SK-N-SH (cell line): ENCODE results near the gene LRRC1. TPM values are rescaled to one million over a fixed set of nuclear protein-coding genes. Genes with fewer than 3 reads are reported as not detected.

Experiments used
- CTCF ChIA-PET: fragments of 300-600, 350-600 bp; formaldehyde crosslinking; extraction: SDS; loops from one replicate; lab custom pipeline; 2021; lab: Yijun Ruan, JAX
- POLR2A ChIA-PET: fragments of 350-600 bp; sonication (Branson Sonifier 250); formaldehyde crosslinking; extraction: SDS; loops from one replicate; lab custom pipeline; 2020; ENCODE audit warnings: antibody characterized with exemption, inconsistent platforms; lab: Yijun Ruan, JAX
- DNase-seq: peaks from one replicate; pipeline ENCODE4 v3.0.0; 2012
- H2AFZ ChIP-seq: fragments of 200-600 bp; sonication (generic); 2 replicates; pipeline ENCODE4 v1.8.1; 2016; ENCODE audit warnings: antibody characterized with exemption, mild to moderate bottlenecking, low read depth
- H3F3A ChIP-seq: fragments of 200-600 bp; sonication (generic); replicated peaks from 2 replicates; pipeline ENCODE3; 2016; ENCODE audit warnings: antibody characterized with exemption, mild to moderate bottlenecking; ENCODE audit not compliant: insufficient read depth
- H3K27ac ChIP-seq, 2 experiments: fragments of 200-500 bp in 1 of 2; fragments of 200-600 bp in 1 of 2; sonication (Bioruptor generic) in 1 of 2; sonication (generic), shearing (Covaris generic) in 1 of 2; 2 replicates each; pipeline versions ENCODE4 v1.5.1 to v1.6.1; 2014 to 2016; ENCODE audit warnings: low read depth in 2 of 2, inconsistent platforms in 1 of 2, low read length in 1 of 2, mild to moderate bottlenecking in 1 of 2, mixed read lengths in 1 of 2
- H3K27me3 ChIP-seq: fragments of 200-600 bp; sonication (generic), shearing (Covaris generic); 2 replicates; pipeline ENCODE4 v1.6.1; 2016; ENCODE audit warnings: mixed run types; ENCODE audit not compliant: insufficient read depth
- H3K36me3 ChIP-seq, 2 experiments: fragments of 200-500 bp in 1 of 2; fragments of 200-600 bp in 1 of 2; sonication (Bioruptor generic) in 1 of 2; sonication (generic) in 1 of 2; replicated peaks in 1 of 2; 2 replicates each; pipeline versions ENCODE3 to v1.5.1; 2014 to 2016; ENCODE audit warnings: low read length in 1 of 2, mild to moderate bottlenecking in 1 of 2; ENCODE audit not compliant: insufficient read depth in 2 of 2, control insufficient read depth in 1 of 2
- H3K4me1 ChIP-seq, 2 experiments: fragments of 200-500 bp in 1 of 2; fragments of 200-600 bp in 1 of 2; sonication (Bioruptor generic) in 1 of 2; sonication (generic), shearing (Covaris generic) in 1 of 2; 2 replicates each; pipeline versions ENCODE4 v1.5.1 to v1.6.1; 2014 to 2016; ENCODE audit warnings: low read depth in 1 of 2, low read length in 1 of 2, mixed run types in 1 of 2; ENCODE audit not compliant: insufficient read depth in 2 of 2, control insufficient read depth in 1 of 2
- H3K4me2 ChIP-seq: fragments of 200-600 bp; sonication (generic), shearing (Covaris generic); 2 replicates; pipeline ENCODE4 v1.6.1; 2017; ENCODE audit warnings: mixed run types
- H3K4me3 ChIP-seq, 2 experiments: fragments of 200-500 bp in 1 of 2; fragments of 200-600 bp in 1 of 2; sonication (Bioruptor generic) in 1 of 2; sonication (generic), shearing (Covaris generic) in 1 of 2; 2 replicates each; pipeline versions ENCODE4 v1.5.1 to v1.8.1; 2014 to 2016; ENCODE audit warnings: low read depth in 2 of 2, inconsistent platforms in 1 of 2, low read length in 1 of 2, mild to moderate bottlenecking in 1 of 2, mixed read lengths in 1 of 2, moderate library complexity in 1 of 2
- H3K79me2 ChIP-seq: fragments of 200-600 bp; sonication (generic); 2 replicates; pipeline ENCODE4 v1.8.1; 2017; ENCODE audit warnings: mild to moderate bottlenecking; ENCODE audit not compliant: insufficient read depth
- H3K9ac ChIP-seq: fragments of 200-600 bp; sonication (generic); 2 replicates; pipeline ENCODE4 v1.6.1; 2017; ENCODE audit warnings: mixed run types
- H3K9me2 ChIP-seq: fragments of 200-600 bp; sonication (generic); 2 replicates; pipeline ENCODE4 v1.6.1; 2017; ENCODE audit warnings: mixed run types
- H3K9me3 ChIP-seq: fragments of 200-600 bp; sonication (generic); 2 replicates; pipeline ENCODE4 v1.6.1; 2017; ENCODE audit warnings: mixed run types, mild to moderate bottlenecking, moderate library complexity
- H4K20me1 ChIP-seq: fragments of 200-600 bp; sonication (generic); 2 replicates; pipeline ENCODE4 v1.6.1; 2017; ENCODE audit warnings: mild to moderate bottlenecking, mixed run types; ENCODE audit not compliant: insufficient read depth
- EP300 ChIP-seq, 2 experiments: IDR thresholded peaks; 2 replicates each; pipeline versions ENCODE4 v1.4.0 to v1.6.1; 2012; ENCODE audit warnings: borderline replicate concordance in 1 of 2, low read depth in 1 of 2, low read length in 1 of 2
- EZH2phosphoT487 ChIP-seq: fragments of 200-600 bp; sonication (generic); IDR thresholded peaks from 2 replicates; pipeline ENCODE4 v1.6.1; 2017; ENCODE audit warnings: low read depth, mixed run types, mild to moderate bottlenecking, antibody characterized with exemption, moderate library complexity, borderline replicate concordance
- FOXJ3 ChIP-seq: sonication (generic); formaldehyde crosslinking; IDR thresholded peaks from 2 replicates; pipeline ENCODE4 v1.5.1; 2020; ENCODE audit warnings: mild to moderate bottlenecking, missing genetic modification reagents
- FOXM1 ChIP-seq: IDR thresholded peaks from 2 replicates; pipeline ENCODE4 v1.4.0; 2012; ENCODE audit warnings: low read depth, mild to moderate bottlenecking
- JUND ChIP-seq: IDR thresholded peaks from 2 replicates; pipeline ENCODE4 v1.4.0; 2012
- MEF2A ChIP-seq: IDR thresholded peaks from 2 replicates; pipeline ENCODE4 v1.4.0; 2012; ENCODE audit warnings: low read depth, borderline replicate concordance
- NRF1 ChIP-seq: IDR thresholded peaks from 2 replicates; pipeline ENCODE4 v1.6.1; 2012; ENCODE audit warnings: low read depth, mild to moderate bottlenecking, low read length
- PBX3 ChIP-seq: IDR thresholded peaks from 2 replicates; pipeline ENCODE4; 2012
- POLR2AphosphoS5 ChIP-seq: IDR thresholded peaks from 2 replicates; pipeline ENCODE4 v1.6.1; 2012; ENCODE audit warnings: low read depth, low read length
- RAD21 ChIP-seq: IDR thresholded peaks from 2 replicates; pipeline ENCODE4 v1.6.1; 2012; ENCODE audit warnings: mild to moderate bottlenecking, low read length
- RCOR1 ChIP-seq: fragments of 150-350 bp; IDR thresholded peaks from 2 replicates; pipeline ENCODE4 v1.6.1; 2017; ENCODE audit warnings: antibody characterized with exemption, low read length
- RFX5 ChIP-seq: IDR thresholded peaks from 2 replicates; pipeline ENCODE4 v1.6.1; 2012; ENCODE audit warnings: mild to moderate bottlenecking, improper control_type of control experiment, low read length
- TAF1 ChIP-seq: IDR thresholded peaks from 2 replicates; pipeline ENCODE4 v1.6.1; 2012; ENCODE audit warnings: low read depth, mild to moderate bottlenecking, low read length, moderate library complexity, borderline replicate concordance
- TCF12 ChIP-seq: IDR thresholded peaks from 2 replicates; pipeline ENCODE4 v1.4.0; 2012
- USF1 ChIP-seq: IDR thresholded peaks from 2 replicates; pipeline ENCODE4 v1.4.0; 2012; ENCODE audit warnings: low read depth, borderline replicate concordance
- WGBS: methylation state at CpG from one replicate; pipeline ENCODE4 v1.1.6; 2017; ENCODE audit warnings: low lambda C conversion rate; 5-methylcytosine and 5-hydroxymethylcytosine counted together
- polyA plus RNA-seq, 3 experiments: library from polyadenylated mRNA; depleted of rRNA; stranded (reverse); fragments of >200 nt; gene quantifications; 2 replicates each; pipeline ENCODE4 v1.2.3, GENCODE V29; 2012
- TF ChIP-seq, protein P1 (sequence below): fragments of 150-350 bp; IDR thresholded peaks from 2 replicates; pipeline ENCODE4 v1.6.1; 2016; ENCODE audit warnings: mild to moderate bottlenecking, low read depth, low read length
- TF ChIP-seq, protein P2 (sequence below): fragments of 200-600 bp; sonication (generic); IDR thresholded peaks from 2 replicates; pipeline ENCODE4 v1.6.1; 2017; ENCODE audit warnings: antibody characterized with exemption, mild to moderate bottlenecking, moderate library complexity
- TF ChIP-seq, protein P3 (sequence below): IDR thresholded peaks from 2 replicates; pipeline ENCODE4 v1.4.0; 2012; ENCODE audit warnings: low read depth, borderline replicate concordance
- TF ChIP-seq, protein P4 (sequence below): fragments of 150-350 bp; IDR thresholded peaks from 2 replicates; pipeline ENCODE4 v1.6.1; 2017; ENCODE audit warnings: antibody characterized with exemption, low read length, low read depth, borderline replicate concordance

Gene LRRC1
- polyA plus RNA-seq, 1 of the 3 experiments (the other 2 are of a cell fraction), result 0.84 TPM

GRCh38 chr6:53846250-53846649 lies 51.4 kb downstream of the LRRC1 start:
- Histone ChIP-seq H3K9me3 (no peaks in the 10 kb centered on the region), H3K27ac (no peak overlapping the region), H2AFZ (no peak overlapping the region), H3F3A (no peaks in the 10 kb centered on the region), H4K20me1 (no peaks in the 10 kb centered on the region), H3K27me3 (no peaks in the 10 kb centered on the region), H3K4me3 (no peak overlapping the region), H3K36me3 (no peaks in the 10 kb centered on the region), H3K79me2 (no peaks in the 10 kb centered on the region), H3K4me2 (no peak overlapping the region), H3K4me1 (no peaks in the 10 kb centered on the region), H3K9ac (no peak overlapping the region), H3K9me2 (no peaks in the 10 kb centered on the region)
- WGBS, result 57% methylated on average over 7 of the region's 7 CpGs
- no peak for DNase-seq
- ChIA-PET POLR2A (no interaction called here), CTCF (no interaction called here)
- TF ChIP-seq, protein P1, sequence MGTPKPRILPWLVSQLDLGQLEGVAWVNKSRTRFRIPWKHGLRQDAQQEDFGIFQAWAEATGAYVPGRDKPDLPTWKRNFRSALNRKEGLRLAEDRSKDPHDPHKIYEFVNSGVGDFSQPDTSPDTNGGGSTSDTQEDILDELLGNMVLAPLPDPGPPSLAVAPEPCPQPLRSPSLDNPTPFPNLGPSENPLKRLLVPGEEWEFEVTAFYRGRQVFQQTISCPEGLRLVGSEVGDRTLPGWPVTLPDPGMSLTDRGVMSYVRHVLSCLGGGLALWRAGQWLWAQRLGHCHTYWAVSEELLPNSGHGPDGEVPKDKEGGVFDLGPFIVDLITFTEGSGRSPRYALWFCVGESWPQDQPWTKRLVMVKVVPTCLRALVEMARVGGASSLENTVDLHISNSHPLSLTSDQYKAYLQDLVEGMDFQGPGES, result no peak
- no peak for TF ChIP-seq JUND
- TF ChIP-seq, protein P2, sequence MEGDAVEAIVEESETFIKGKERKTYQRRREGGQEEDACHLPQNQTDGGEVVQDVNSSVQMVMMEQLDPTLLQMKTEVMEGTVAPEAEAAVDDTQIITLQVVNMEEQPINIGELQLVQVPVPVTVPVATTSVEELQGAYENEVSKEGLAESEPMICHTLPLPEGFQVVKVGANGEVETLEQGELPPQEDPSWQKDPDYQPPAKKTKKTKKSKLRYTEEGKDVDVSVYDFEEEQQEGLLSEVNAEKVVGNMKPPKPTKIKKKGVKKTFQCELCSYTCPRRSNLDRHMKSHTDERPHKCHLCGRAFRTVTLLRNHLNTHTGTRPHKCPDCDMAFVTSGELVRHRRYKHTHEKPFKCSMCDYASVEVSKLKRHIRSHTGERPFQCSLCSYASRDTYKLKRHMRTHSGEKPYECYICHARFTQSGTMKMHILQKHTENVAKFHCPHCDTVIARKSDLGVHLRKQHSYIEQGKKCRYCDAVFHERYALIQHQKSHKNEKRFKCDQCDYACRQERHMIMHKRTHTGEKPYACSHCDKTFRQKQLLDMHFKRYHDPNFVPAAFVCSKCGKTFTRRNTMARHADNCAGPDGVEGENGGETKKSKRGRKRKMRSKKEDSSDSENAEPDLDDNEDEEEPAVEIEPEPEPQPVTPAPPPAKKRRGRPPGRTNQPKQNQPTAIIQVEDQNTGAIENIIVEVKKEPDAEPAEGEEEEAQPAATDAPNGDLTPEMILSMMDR, result no peak
- TF ChIP-seq RAD21, result no peak
- TF ChIP-seq, protein P3, sequence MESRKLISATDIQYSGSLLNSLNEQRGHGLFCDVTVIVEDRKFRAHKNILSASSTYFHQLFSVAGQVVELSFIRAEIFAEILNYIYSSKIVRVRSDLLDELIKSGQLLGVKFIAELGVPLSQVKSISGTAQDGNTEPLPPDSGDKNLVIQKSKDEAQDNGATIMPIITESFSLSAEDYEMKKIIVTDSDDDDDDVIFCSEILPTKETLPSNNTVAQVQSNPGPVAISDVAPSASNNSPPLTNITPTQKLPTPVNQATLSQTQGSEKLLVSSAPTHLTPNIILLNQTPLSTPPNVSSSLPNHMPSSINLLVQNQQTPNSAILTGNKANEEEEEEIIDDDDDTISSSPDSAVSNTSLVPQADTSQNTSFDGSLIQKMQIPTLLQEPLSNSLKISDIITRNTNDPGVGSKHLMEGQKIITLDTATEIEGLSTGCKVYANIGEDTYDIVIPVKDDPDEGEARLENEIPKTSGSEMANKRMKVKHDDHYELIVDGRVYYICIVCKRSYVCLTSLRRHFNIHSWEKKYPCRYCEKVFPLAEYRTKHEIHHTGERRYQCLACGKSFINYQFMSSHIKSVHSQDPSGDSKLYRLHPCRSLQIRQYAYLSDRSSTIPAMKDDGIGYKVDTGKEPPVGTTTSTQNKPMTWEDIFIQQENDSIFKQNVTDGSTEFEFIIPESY, result no peak
- no peak for TF ChIP-seq TCF12
- TF ChIP-seq TAF1, result no peak
- no peak for TF ChIP-seq EP300 (IDR thresholded peaks at IDR 0.05; ENCODE audit: borderline replicate concordance in 1 of 2, low read depth in 1 of 2, low read length in 1 of 2)
- no peak for TF ChIP-seq RCOR1
- TF ChIP-seq FOXJ3 (CRISPR knock-in tag), result no peak
- TF ChIP-seq POLR2AphosphoS5, result no peak

- POLR2A ChIA-PET, result no interaction called here
- no peaks in the 10 kb centered on the region for H3K9me2 ChIP-seq
- H3K4me2 ChIP-seq, result no peak overlapping the region
- H3K27ac ChIP-seq, result no peak overlapping the region
- no peak overlapping the region for H3K4me3 ChIP-seq
- H3K4me1 ChIP-seq, result no peaks in the 10 kb centered on the region
- no peaks in the 10 kb centered on the region for H3F3A ChIP-seq
- no peaks in the 10 kb centered on the region for H3K36me3 ChIP-seq
- H4K20me1 ChIP-seq, result no peaks in the 10 kb centered on the region
- H3K79me2 ChIP-seq, result no peaks in the 10 kb centered on the region
- CTCF ChIA-PET, result interaction anchor here (0.7 kb wide), 1 partner anchor 675 kb away, joined by 3 read pairs; no protein-coding TSS in a partner anchor
- H2AFZ ChIP-seq, result no peak overlapping the region
- no peaks in the 10 kb centered on the region for H3K27me3 ChIP-seq
- no peak for DNase-seq
- H3K9ac ChIP-seq, result no peak overlapping the region
- H3K9me3 ChIP-seq, result no peaks in the 10 kb centered on the region
- 25% methylated on average over 4 of the region's 4 CpGs for WGBS
- TF ChIP-seq EZH2phosphoT487, result no peak
- TF ChIP-seq POLR2AphosphoS5, result no peak
- no peak for TF ChIP-seq PBX3
- TF ChIP-seq RFX5, result no peak
- no peak for TF ChIP-seq MEF2A
- TF ChIP-seq JUND, result no peak
- no peak for TF ChIP-seq NRF1
- TF ChIP-seq, protein P4, sequence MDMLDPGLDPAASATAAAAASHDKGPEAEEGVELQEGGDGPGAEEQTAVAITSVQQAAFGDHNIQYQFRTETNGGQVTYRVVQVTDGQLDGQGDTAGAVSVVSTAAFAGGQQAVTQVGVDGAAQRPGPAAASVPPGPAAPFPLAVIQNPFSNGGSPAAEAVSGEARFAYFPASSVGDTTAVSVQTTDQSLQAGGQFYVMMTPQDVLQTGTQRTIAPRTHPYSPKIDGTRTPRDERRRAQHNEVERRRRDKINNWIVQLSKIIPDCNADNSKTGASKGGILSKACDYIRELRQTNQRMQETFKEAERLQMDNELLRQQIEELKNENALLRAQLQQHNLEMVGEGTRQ, result no peak
- TF ChIP-seq USF1, result no peak
- TF ChIP-seq TCF12, result no peak
- TF ChIP-seq FOXM1, result no peak
Observed at GRCh38 chr6:53847796-53848314, 53.0 kb downstream of the LRRC1 start.
